K562 (cell line): Measurements from ENCODE around the gene ACER3. TPM values are rescaled to one million over a fixed set of nuclear protein-coding genes. Genes with fewer than 3 reads are reported as not detected.

Source experiments
- ATF3 ChIP-seq, 2 experiments: fragments of 450-650 bp in 1 of 2; sonication (generic) in 1 of 2; formaldehyde crosslinking in 1 of 2; IDR thresholded peaks in 1 of 2; conservative IDR thresholded peaks in 1 of 2; 2 replicates each; pipeline versions ENCODE4 v1.6.1 to v1.8.1; 2016 to 2023; ENCODE audit warnings: mild to moderate bottlenecking in 2 of 2, moderate library complexity in 2 of 2, inconsistent platforms in 1 of 2, missing genetic modification reagents in 1 of 2
- BACH1 ChIP-seq: fragments of 200-800 bp; sonication (Bioruptor generic); IDR thresholded peaks from 2 replicates; pipeline ENCODE4 v1.6.1; 2016; ENCODE audit warnings: missing genetic modification characterization, missing compliant biosample characterization
- CEBPG ChIP-seq, 3 experiments: fragments of 200-800 bp in 1 of 3; sonication (Bioruptor generic) in 1 of 3; sonication (generic) in 1 of 3; formaldehyde crosslinking in 1 of 3; IDR thresholded peaks in 2 of 3; conservative IDR thresholded peaks in 1 of 3; 2 replicates each; pipeline versions ENCODE4 v1.6.1 to v1.8.0; 2016 to 2022; ENCODE audit warnings: missing compliant biosample characterization in 2 of 3, missing genetic modification characterization in 2 of 3, mild to moderate bottlenecking in 1 of 3, missing genetic modification reagents in 1 of 3
- FUS ChIP-seq: fragments of 200-400 bp; formaldehyde crosslinking; optimal IDR thresholded peaks from 2 replicates; pipeline ENCODE3; 2017; ENCODE audit warnings: low read depth, low read length
- ILF3 ChIP-seq: fragments of 450-650 bp; IDR thresholded peaks from 2 replicates; pipeline ENCODE4 v1.6.1; 2018; ENCODE audit warnings: antibody characterized with exemption, mild to moderate bottlenecking, moderate library complexity, borderline replicate concordance
- KDM1A ChIP-seq, 2 experiments: fragments of 450-650 bp; IDR thresholded peaks; 2 replicates each; pipeline ENCODE4 v1.6.1; 2016; ENCODE audit warnings: mild to moderate bottlenecking in 2 of 2
- MXI1 ChIP-seq: IDR thresholded peaks from 2 replicates; pipeline ENCODE4 v1.6.1; 2011; ENCODE audit warnings: low read depth, mild to moderate bottlenecking, improper control_type of control experiment, low read length
- PRMT5 ChIP-seq: sonication (generic); formaldehyde crosslinking; IDR thresholded peaks from 2 replicates; pipeline ENCODE4 v1.5.0; 2020; ENCODE audit warnings: missing genetic modification reagents
- SRSF7 ChIP-seq: fragments of 200-400 bp; formaldehyde crosslinking; optimal IDR thresholded peaks from 2 replicates; pipeline ENCODE3; 2017; ENCODE audit warnings: mild to moderate bottlenecking, low read depth, low read length
- TAF15 ChIP-seq: fragments of 200-400 bp; formaldehyde crosslinking; IDR thresholded peaks from 2 replicates; pipeline ENCODE4 v1.6.1; 2017; ENCODE audit warnings: mild to moderate bottlenecking, low read depth, low read length, moderate library complexity
- ZNF398 ChIP-seq: fragments of 250-450 bp; sonication (Bioruptor Pico); IDR thresholded peaks from 2 replicates; pipeline ENCODE4 v1.8.0; 2021; ENCODE audit warnings: moderate library complexity, mild to moderate bottlenecking, inconsistent platforms
- ZNF696 ChIP-seq: fragments of 250-450 bp; sonication (Bioruptor Pico); conservative IDR thresholded peaks from 2 replicates; pipeline ENCODE4 v1.4.0; 2020; ENCODE audit warnings: mild to moderate bottlenecking, moderate library complexity
- ZNF717 ChIP-seq: fragments of 250-450 bp; sonication (Bioruptor Pico); IDR thresholded peaks from 2 replicates; pipeline ENCODE4 v1.5.0; 2021
- polyA plus RNA-seq, 8 experiments: library from polyadenylated mRNA; depleted of rRNA in 4 of 8; stranded (reverse) in 5 of 8; unstranded in 3 of 8; fragments of >200 nt; fragmentation: Nextera tagmentation in 2 of 8; fragmentation: Illumina TruSeq in 1 of 8; extraction: Ambion mirVana in 2 of 8; extraction: Trizol in 1 of 8; gene quantifications; 2 replicates each; pipeline versions ENCODE4 v1.2.1 to v1.2.3, GENCODE V29; 2011 to 2014; ENCODE audit warnings: inconsistent platforms in 1 of 8, missing spikeins in 1 of 8
- total RNA-seq, 7 experiments: library from RNA; depleted of rRNA in 6 of 7; stranded (reverse); fragments of >200 nt in 6 of 7; fragmentation: Illumina TruSeq in 2 of 7; extraction: Trizol in 2 of 7; gene quantifications; 2 replicates each; pipeline versions ENCODE4 v1.2.1 to v1.2.3, GENCODE V29; 2011 to 2021; ENCODE audit warnings: low replicate concordance in 1 of 7
- TF ChIP-seq, protein P1 (sequence below), 2 experiments: fragments of 450-650 bp; IDR thresholded peaks; 2 replicates each; pipeline ENCODE4 v1.6.1; 2016; ENCODE audit warnings: mild to moderate bottlenecking in 2 of 2, borderline replicate concordance in 1 of 2, low read depth in 1 of 2, moderate library complexity in 1 of 2
- TF ChIP-seq, protein P2 (sequence below): sonication (generic); formaldehyde crosslinking; IDR thresholded peaks from 2 replicates; pipeline ENCODE4 v1.8.1; 2023; ENCODE audit warnings: mild to moderate bottlenecking, missing genetic modification reagents

The ACER3 gene
- total and polyA plus RNA-seq, 9 of the 15 experiments (the other 6 are each of a cell fraction or from before 2014, with no cell fraction given) = 2.0 to 23.8 (median 9.5) TPM

GRCh38 chr11:76911415-76911808 lies 50.7 kb downstream of the ACER3 start (continued):
- no peak for TF ChIP-seq ATF3 (IDR thresholded peaks at IDR 0.05)
- TF ChIP-seq ATF3 (CRISPR knock-in tag; conservative IDR thresholded peaks at IDR 0.05) = no peak
- TF ChIP-seq ZNF696 (CRISPR knock-in tag) = no peak
- no peak for TF ChIP-seq CEBPG (CRISPR knock-in tag; IDR thresholded peaks at IDR 0.05)
- no peak for TF ChIP-seq CEBPG (tag; conservative IDR thresholded peaks at IDR 0.05 in 1 of 2, IDR thresholded peaks at IDR 0.05 in 1 of 2)
- TF ChIP-seq, protein P1, sequence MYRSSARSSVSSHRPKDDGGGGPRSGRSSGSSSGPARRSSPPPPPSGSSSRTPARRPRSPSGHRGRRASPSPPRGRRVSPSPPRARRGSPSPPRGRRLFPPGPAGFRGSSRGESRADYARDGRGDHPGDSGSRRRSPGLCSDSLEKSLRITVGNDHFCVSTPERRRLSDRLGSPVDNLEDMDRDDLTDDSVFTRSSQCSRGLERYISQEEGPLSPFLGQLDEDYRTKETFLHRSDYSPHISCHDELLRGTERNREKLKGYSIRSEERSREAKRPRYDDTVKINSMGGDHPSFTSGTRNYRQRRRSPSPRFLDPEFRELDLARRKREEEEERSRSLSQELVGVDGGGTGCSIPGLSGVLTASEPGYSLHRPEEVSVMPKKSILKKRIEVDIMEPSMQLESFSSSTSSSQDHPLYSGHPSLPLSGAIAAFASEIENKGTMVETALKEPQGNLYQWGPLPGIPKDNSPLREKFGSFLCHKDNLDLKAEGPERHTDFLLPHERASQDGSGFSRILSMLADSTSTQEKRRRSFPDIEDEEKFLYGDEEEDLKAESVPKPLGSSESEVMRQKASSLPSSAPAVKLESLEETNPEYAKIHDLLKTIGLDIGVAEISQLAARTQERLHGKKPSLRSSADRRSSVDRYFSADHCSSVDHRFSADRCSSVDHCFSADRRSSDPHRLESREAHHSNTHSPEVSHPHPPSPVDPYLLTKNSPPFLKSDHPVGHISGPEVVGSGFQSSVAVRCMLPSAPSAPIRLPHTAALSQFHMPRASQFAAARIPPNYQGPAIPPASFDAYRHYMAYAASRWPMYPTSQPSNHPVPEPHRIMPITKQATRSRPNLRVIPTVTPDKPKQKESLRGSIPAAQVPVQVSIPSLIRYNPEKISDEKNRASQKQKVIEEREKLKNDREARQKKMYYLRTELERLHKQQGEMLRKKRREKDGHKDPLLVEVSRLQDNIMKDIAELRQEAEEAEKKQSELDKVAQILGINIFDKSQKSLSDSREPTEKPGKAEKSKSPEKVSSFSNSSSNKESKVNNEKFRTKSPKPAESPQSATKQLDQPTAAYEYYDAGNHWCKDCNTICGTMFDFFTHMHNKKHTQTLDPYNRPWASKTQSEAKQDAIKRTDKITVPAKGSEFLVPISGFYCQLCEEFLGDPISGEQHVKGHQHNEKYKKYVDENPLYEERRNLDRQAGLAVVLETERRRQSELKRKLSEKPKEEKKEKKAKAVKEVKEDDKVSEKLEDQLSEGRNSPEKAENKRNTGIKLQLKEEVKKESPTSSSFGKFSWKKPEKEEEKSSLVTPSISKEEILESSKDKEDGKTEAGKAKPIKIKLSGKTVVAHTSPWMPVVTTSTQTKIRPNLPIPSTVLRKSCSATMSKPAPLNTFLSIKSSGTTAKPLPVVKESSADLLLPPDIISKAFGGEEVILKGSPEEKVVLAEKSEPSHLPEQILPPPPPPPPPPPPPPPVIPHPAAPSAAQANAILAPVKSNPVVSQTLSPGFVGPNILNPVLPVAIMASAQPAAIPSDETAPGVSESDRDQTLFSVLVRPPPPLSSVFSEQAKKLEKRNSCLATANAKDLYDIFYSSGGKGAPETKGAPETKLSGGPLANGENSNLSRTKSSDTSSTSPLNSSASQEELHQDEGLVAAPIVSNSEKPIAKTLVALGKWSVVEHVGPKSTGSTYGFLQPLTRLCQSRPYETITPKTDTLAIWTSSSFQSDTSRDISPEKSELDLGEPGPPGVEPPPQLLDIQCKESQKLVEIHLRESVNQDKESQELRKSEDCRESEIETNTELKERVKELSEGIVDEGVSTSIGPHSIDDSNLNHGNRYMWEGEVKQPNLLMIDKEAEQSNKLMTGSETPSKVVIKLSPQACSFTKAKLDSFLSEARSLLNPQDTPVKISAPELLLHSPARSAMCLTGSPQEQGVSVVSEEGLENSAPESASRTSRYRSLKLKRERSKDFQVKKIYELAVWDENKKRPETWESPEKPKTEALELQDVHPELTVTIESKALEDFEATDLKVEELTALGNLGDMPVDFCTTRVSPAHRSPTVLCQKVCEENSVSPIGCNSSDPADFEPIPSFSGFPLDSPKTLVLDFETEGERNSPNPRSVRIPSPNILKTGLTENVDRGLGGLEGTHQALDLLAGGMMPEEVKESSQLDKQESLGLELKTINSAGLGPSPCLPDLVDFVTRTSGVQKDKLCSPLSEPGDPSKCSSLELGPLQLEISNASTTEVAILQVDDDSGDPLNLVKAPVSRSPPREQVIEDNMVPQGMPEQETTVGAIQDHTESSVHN (IDR thresholded peaks at IDR 0.05; ENCODE audit: borderline replicate concordance in 1 of 2, low read depth in 1 of 2) = no peak
- TF ChIP-seq BACH1 = peak; percentile 87; the same call in 1 of the 2 replicates
- no peak for TF ChIP-seq ZNF717 (CRISPR knock-in tag)
- TF ChIP-seq FUS = no peak
- no peak for TF ChIP-seq SRSF7
- TF ChIP-seq ILF3 = no peak
- TF ChIP-seq KDM1A (IDR thresholded peaks at IDR 0.05) = peak in 1 of 2 experiments; percentile 10; a peak in 1 of 4 replicates
- TF ChIP-seq PRMT5 (CRISPR knock-in tag) = no peak
- no peak for TF ChIP-seq TAF15
- TF ChIP-seq, protein P2, sequence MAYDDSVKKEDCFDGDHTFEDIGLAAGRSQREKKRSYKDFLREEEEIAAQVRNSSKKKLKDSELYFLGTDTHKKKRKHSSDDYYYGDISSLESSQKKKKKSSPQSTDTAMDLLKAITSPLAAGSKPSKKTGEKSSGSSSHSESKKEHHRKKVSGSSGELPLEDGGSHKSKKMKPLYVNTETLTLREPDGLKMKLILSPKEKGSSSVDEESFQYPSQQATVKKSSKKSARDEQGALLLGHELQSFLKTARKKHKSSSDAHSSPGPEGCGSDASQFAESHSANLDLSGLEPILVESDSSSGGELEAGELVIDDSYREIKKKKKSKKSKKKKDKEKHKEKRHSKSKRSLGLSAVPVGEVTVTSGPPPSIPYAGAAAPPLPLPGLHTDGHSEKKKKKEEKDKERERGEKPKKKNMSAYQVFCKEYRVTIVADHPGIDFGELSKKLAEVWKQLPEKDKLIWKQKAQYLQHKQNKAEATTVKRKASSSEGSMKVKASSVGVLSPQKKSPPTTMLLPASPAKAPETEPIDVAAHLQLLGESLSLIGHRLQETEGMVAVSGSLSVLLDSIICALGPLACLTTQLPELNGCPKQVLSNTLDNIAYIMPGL (CRISPR knock-in tag) = no peak
- TF ChIP-seq ZNF398 = no peak
- TF ChIP-seq MXI1 = no peak
